Loucy (cell line): ENCODE data around the gene GNPTAB.

Source experiments
- EZH2phosphoT487 ChIP-seq: fragments of 200-600 bp; IDR thresholded peaks from 2 replicates; pipeline ENCODE4 v1.6.1; 2018; ENCODE audit warnings: antibody characterized with exemption, mild to moderate bottlenecking, moderate library complexity, borderline replicate concordance
- TF ChIP-seq, protein P1 (sequence below): fragments of 200-600 bp; sonication (generic); conservative IDR thresholded peaks from 2 replicates; pipeline ENCODE4 v1.5.1; 2014; ENCODE audit warnings: mild to moderate bottlenecking, antibody characterized with exemption, low read length

- TF ChIP-seq, protein P1, sequence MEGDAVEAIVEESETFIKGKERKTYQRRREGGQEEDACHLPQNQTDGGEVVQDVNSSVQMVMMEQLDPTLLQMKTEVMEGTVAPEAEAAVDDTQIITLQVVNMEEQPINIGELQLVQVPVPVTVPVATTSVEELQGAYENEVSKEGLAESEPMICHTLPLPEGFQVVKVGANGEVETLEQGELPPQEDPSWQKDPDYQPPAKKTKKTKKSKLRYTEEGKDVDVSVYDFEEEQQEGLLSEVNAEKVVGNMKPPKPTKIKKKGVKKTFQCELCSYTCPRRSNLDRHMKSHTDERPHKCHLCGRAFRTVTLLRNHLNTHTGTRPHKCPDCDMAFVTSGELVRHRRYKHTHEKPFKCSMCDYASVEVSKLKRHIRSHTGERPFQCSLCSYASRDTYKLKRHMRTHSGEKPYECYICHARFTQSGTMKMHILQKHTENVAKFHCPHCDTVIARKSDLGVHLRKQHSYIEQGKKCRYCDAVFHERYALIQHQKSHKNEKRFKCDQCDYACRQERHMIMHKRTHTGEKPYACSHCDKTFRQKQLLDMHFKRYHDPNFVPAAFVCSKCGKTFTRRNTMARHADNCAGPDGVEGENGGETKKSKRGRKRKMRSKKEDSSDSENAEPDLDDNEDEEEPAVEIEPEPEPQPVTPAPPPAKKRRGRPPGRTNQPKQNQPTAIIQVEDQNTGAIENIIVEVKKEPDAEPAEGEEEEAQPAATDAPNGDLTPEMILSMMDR: no peak
- TF ChIP-seq EZH2phosphoT487: no peak
Measured at GRCh38 chr12:101795013-101795412, 35.7 kb downstream of the GNPTAB start.
